ENCODE data around the gene GABRB1. TPM values are rescaled to one million over a fixed set of nuclear protein-coding genes. Genes with fewer than 3 reads are reported as not detected.

GABRB1 gene
- total RNA-seq, 1 experiment from 2014 or later: not detected

DNA sequence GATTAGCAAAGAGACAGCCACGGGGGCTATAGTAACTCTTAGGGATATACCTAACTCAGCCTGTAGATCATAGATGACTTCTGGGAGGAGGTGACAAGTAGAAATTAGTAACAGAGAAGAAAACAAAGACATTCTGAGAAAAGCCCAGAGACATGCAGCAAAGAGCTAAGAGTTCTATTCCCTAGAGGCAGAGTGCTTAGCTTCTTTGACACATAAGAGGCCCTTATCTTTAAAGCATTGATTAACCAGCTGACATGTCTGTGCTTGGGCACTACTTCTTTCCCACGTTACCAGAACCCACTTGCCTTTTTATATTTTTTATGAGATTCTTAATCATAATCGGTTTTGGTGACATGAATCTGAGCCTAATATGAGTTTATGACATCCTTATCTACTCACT, 179.5 kb downstream of the GABRB1 start:
- no peaks in the 10 kb centered on the region for H3K36me3 ChIP-seq (ENCODE audit: low read depth, low read length)
- ATAC-seq (no peak), DNase-seq (no peak)
- no peaks in the 10 kb centered on the region for H3K4me1 ChIP-seq (ENCODE audit: insufficient read depth, low read length)
- H3K27ac ChIP-seq (ENCODE audit: low read length): no peak overlapping the region
- TF ChIP-seq EZH2phosphoT487 (IDR thresholded peaks at IDR 0.05; ENCODE audit: borderline replicate concordance, low read length): no peak
- TF ChIP-seq, protein P1, sequence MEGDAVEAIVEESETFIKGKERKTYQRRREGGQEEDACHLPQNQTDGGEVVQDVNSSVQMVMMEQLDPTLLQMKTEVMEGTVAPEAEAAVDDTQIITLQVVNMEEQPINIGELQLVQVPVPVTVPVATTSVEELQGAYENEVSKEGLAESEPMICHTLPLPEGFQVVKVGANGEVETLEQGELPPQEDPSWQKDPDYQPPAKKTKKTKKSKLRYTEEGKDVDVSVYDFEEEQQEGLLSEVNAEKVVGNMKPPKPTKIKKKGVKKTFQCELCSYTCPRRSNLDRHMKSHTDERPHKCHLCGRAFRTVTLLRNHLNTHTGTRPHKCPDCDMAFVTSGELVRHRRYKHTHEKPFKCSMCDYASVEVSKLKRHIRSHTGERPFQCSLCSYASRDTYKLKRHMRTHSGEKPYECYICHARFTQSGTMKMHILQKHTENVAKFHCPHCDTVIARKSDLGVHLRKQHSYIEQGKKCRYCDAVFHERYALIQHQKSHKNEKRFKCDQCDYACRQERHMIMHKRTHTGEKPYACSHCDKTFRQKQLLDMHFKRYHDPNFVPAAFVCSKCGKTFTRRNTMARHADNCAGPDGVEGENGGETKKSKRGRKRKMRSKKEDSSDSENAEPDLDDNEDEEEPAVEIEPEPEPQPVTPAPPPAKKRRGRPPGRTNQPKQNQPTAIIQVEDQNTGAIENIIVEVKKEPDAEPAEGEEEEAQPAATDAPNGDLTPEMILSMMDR (conservative IDR thresholded peaks at IDR 0.05; ENCODE audit: low read depth, low read length): no peak
- TF ChIP-seq EZH2 (IDR thresholded peaks at IDR 0.05; ENCODE audit: low read length, unreplicated experiment): no peak
- no peaks in the 10 kb centered on the region for H3K9me3 ChIP-seq (ENCODE audit: low read length)
- no peaks in the 10 kb centered on the region for H3F3A ChIP-seq (ENCODE audit: low read length, unreplicated experiment)
- no peaks in the 10 kb centered on the region for H4K20me1 ChIP-seq (ENCODE audit: low read length)
- CTCF ChIA-PET: no interaction called here
- H3K9me2 ChIP-seq (replicated peaks; ENCODE audit: low read length): no peaks in the 10 kb centered on the region
- no peaks in the 10 kb centered on the region for H3K79me2 ChIP-seq (ENCODE audit: low read length)
- H3K27me3 ChIP-seq (ENCODE audit: low read length): no peaks in the 10 kb centered on the region
- intact Hi-C loops (cut with micrococcal nuclease): no loop called here
- no peak overlapping the region for H2AFZ ChIP-seq (ENCODE audit: low read length)
- H3K9ac ChIP-seq (ENCODE audit: low read length): no peak overlapping the region
- no peak overlapping the region for H3K4me3 ChIP-seq (ENCODE audit: low read length)
- no TSS peak for BruUV-seq (replicated peaks)
- no peak overlapping the region for H3K4me2 ChIP-seq (ENCODE audit: low read length)
- POLR2A ChIA-PET (ENCODE audit: unreplicated experiment): no interaction called here

DNA sequence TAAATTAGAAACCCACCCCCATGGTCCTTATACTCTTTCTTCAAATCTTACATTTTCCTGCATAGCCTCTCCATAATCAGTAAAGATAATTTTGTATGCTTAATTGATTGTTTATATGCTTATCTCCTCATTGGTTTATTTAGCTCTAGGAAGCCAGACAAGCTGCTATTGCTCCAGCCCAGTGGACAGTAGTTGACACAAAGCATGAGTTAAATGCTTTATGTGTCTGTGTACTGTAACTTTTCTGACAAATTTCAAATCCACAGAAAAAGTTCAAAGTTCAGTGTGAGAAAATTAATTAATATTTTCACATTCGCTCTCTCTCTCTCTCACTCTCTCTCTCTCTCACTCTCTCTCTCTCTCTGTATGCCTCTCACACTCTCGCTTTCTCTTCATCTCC, 181.7 kb downstream of the GABRB1 start:
- H3K79me2 ChIP-seq (ENCODE audit: low read length): no peaks in the 10 kb centered on the region
- no peak overlapping the region for H3K9ac ChIP-seq (ENCODE audit: low read length)
- no peak overlapping the region for H3K4me3 ChIP-seq (ENCODE audit: low read length)
- H2AFZ ChIP-seq (ENCODE audit: low read length): no peak overlapping the region
- H3K4me1 ChIP-seq (ENCODE audit: insufficient read depth, low read length): no peaks in the 10 kb centered on the region
- CTCF ChIA-PET: no interaction called here
- H3K36me3 ChIP-seq (ENCODE audit: low read depth, low read length): no peaks in the 10 kb centered on the region
- POLR2A ChIA-PET (ENCODE audit: unreplicated experiment): no interaction called here
- ATAC-seq (no peak), DNase-seq (no peak)
- no peaks in the 10 kb centered on the region for H4K20me1 ChIP-seq (ENCODE audit: low read length)
- TF ChIP-seq, protein P1 (conservative IDR thresholded peaks at IDR 0.05; ENCODE audit: low read depth, low read length): no peak
- H3K27ac ChIP-seq (ENCODE audit: low read length): no peak overlapping the region
- no peaks in the 10 kb centered on the region for H3F3A ChIP-seq (ENCODE audit: low read length, unreplicated experiment)
- no peaks in the 10 kb centered on the region for H3K27me3 ChIP-seq (ENCODE audit: low read length)
- intact Hi-C loops (cut with micrococcal nuclease): no loop called here
- no peaks in the 10 kb centered on the region for H3K9me2 ChIP-seq (replicated peaks; ENCODE audit: low read length)
- no peak overlapping the region for H3K4me2 ChIP-seq (ENCODE audit: low read length)
- no peaks in the 10 kb centered on the region for H3K9me3 ChIP-seq (ENCODE audit: low read length)
- no TSS peak for BruUV-seq (replicated peaks)

DNA sequence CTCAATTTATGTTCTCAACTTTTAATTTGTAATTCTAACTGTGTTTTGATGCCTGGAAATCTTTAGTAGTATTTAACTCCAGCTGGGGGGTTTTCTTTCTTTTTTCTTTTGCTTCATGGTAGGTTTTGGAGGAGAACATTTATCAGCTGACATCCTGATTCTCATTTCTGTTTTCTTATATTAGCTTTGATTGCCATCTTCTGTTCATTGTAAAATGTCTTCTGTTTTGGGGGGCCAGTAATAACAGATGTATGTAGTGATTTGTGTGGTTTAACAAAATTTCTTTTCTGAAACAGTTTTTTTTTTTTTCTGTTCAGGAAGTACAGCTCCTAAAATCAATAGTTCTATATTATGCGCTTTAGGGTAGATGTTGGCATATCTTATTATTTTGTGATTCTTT, 182.2 kb downstream of the GABRB1 start:
- Histone ChIP-seq H3F3A (ENCODE audit: low read length, unreplicated experiment) (no peaks in the 10 kb centered on the region), H3K9me2 (replicated peaks; ENCODE audit: low read length) (no peaks in the 10 kb centered on the region), H3K79me2 (ENCODE audit: low read length) (no peaks in the 10 kb centered on the region), H3K4me2 (ENCODE audit: low read length) (no peak overlapping the region), H3K9ac (ENCODE audit: low read length) (no peak overlapping the region), H3K27ac (ENCODE audit: low read length) (no peak overlapping the region), H3K9me3 (ENCODE audit: low read length) (no peaks in the 10 kb centered on the region), H3K36me3 (ENCODE audit: low read depth, low read length) (no peaks in the 10 kb centered on the region), H3K4me1 (ENCODE audit: insufficient read depth, low read length) (no peaks in the 10 kb centered on the region), H4K20me1 (ENCODE audit: low read length) (no peaks in the 10 kb centered on the region), H3K27me3 (ENCODE audit: low read length) (no peaks in the 10 kb centered on the region), H3K4me3 (ENCODE audit: low read length) (no peak overlapping the region), H2AFZ (ENCODE audit: low read length) (no peak overlapping the region)
- BruUV-seq (replicated peaks): no TSS peak
- DNase-seq (no peak), ATAC-seq (no peak)
- ChIA-PET CTCF (no interaction called here), POLR2A (ENCODE audit: unreplicated experiment) (no interaction called here)
- TF ChIP-seq EZH2 (IDR thresholded peaks at IDR 0.05; ENCODE audit: low read length, unreplicated experiment) (no peak), EZH2phosphoT487 (IDR thresholded peaks at IDR 0.05; ENCODE audit: borderline replicate concordance, low read length) (no peak)
- TF ChIP-seq, protein P1 (conservative IDR thresholded peaks at IDR 0.05; ENCODE audit: low read depth, low read length): no peak
- intact Hi-C loops (cut with micrococcal nuclease): no loop called here
